Fibroblast of the conjunctiva (primary cell): ENCODE data around the gene ATP8A2.

ENCODE experiments used
- DNase-seq: peaks from one replicate; pipeline ENCODE4 v3.0.0-alpha.2; 2010; ENCODE audit warnings: low read depth

ATP8A2 gene

DNA sequence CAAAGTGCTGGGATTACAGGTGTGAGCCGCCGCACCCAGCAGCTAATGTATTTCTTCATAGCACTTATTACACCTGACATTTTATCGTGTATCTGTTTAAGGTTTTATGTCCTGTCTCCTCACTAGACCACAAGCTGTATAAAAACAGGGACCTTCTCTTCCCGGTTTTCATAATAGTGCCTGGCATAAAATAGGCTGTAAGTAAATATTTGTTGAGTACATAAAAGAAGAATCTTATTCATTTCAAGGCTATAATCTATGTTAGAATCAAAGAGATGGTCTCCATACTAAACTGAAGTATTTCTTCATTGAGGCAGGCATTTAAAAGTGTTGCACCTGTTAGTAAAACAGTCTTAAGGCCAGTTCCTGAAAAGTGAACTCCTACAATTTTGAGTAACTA is 486.1 kb downstream of the ATP8A2 start:
- no peak for DNase-seq

DNA sequence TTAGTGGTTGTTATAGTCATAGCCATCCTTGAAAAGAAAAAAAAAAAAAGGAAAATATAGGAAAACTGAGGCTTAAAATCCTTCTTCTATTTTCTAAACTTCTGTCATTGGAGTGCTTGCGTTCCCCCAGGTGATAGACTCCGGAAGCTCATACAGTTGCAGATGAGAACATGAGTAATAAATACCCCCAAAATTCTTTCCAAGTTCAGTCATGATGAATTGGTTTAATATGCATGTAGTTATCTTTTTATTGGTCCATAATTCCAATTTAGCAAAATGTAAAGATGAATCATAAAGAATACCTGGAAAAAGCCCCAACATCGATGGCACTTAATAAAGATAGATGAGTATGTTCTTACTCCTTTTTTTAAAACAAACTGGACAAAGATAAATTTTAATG is 487.8 kb downstream of the ATP8A2 start:
- no peak for DNase-seq

DNA sequence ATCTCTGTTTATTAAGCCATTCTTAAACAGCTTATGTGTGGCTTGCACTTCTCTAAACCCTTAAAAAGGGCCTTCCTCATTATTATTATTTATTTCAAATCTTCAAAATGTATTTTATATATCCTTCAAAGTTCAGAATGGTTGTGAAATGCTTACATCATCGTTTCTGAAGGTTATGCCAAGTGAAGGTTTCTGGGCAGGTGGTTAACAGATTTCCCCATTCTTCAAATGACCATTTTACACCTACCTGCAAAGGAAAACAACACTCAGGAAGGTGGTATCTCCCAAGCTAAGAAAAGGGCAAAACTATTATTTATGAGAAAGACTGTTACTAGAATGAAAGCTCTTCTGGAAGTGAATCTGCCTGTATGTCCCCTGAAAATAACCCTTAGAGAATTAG is 488.5 kb downstream of the ATP8A2 start:
- DNase-seq, result no peak

DNA sequence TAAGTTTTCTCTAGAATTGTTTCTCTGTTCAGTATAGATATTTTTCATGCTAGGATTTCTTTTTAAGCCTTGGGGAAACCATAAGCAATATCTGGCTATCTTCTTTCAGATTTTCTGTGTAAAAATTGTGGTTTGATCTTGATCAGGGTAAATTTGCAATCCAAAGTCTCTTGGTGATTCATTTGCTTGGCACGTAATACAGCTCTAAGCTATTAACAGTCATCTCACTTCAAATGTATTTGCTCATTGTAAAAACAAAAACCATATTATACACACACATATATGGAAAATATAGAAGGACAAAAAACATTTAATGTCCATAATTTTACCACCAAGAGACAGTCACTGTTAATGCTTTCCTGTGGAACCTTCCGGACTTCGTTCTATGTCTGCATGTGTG is 489.1 kb downstream of the ATP8A2 start:
- peak; percentile 5 for DNase-seq

DNA sequence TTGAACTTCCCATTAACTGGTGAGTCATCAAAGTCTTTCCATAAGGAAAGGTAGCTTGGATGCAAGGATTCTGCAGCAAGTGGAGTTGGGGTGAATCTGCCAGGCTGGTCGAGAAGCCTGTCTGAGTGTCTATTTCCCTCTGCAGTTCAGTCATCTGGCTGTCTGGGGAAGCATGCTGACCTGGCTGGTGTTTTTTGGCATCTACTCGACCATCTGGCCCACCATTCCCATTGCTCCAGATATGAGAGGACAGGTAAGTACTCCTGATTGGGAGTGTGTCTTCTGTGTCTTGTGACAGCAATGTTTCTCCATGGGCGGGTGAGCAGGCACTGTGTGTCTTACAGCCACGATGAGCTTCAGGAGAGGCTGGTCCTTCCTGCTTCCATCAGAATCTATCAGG is 490.4 kb downstream of the ATP8A2 start:
- DNase-seq, result no peak

DNA sequence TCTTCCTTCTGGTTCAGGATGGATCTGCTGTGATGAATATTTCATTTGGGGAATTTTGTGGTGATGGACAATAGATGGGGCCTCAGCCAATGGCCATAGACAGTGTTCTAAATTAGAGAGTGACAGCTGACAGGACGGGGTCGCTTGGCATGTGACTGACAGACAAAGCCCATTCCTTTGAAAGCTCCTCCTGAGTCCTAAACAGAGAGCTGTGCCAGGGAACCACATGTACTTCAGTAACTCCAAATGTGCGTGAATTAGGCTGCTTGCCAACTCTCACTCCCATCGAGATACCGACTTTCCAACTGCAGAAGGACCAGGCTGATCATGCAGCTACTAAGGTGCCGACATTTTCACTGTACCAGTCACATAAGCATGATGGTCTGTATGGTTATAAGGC is 492.3 kb downstream of the ATP8A2 start:
- DNase-seq, result no peak

DNA sequence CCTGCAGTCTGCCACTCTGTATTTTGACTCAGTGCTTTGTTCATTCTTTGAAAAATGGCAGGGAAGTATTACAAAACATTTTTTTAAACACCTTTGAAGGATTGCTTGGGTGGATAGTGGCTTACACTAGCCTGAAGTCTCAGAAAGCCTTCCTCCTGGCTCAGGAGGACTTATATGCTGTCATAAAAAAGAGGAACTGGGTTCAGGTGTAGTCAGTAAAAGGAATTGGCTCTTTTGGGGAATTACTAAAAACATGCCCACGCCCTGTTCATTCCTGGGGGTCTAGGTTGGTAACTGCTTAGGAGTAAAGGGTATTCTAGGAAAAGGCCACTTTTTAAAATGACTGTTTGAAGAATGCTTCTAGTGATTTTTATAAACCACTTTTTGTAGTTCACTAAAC is 493.2 kb downstream of the ATP8A2 start:
- no peak for DNase-seq

DNA sequence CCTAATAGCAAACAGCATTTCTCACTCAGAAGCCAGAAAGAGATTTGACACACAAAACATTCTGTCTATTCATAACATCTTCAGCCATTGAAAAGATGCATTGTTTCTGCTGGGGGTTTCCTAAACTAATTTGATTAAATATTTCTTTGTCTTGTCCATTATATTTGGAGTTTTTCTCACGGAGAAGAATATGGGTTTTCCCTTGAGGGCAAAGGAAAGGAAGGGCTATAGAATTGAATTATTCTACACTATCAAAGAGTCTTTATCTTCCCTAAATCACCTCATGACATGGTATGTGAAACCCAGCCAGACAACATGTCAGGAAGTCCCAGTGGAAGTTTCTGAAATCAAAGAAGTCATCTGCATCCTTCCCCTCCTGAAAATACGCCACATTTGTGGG is 493.6 kb downstream of the ATP8A2 start:
- DNase-seq, result no peak

DNA sequence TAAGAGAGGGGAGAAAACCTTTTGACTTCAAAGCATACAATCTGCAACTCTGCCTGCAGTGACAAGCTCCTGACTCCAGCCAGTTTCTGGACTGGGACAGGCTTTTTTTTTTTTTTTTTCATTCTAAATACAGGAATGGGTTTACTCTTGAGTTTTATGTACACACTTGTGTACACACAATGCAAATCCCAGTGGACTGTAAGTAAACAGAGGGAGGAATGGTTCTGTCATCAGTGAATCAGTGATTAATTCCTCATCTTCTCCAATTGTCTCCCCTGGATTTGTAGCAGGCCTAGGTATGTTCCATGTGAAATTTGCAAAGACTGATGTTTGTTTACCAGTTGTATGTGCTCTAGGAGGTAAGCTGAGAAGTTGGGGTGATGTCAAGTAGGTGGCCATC is 495.3 kb downstream of the ATP8A2 start:
- no peak for DNase-seq

DNA sequence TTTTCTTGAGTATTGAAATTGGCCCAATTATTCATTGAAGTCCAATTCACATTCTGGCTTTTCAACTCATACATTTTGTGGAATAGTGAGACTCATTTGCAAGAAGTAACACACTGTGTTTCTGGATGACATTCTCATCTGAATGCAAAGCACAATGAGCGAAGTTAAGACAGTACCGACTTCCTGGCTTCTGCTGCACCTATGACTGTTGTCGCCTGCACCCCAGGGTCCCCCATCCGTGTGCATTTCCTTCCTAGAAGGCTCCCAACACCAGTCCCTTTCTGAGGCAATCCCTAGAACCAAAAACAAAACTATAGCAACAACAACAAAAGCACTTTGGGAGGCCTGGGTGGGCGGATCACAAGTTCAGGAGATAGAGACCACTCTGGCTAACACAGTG is 496.7 kb downstream of the ATP8A2 start:
- no peak for DNase-seq

DNA sequence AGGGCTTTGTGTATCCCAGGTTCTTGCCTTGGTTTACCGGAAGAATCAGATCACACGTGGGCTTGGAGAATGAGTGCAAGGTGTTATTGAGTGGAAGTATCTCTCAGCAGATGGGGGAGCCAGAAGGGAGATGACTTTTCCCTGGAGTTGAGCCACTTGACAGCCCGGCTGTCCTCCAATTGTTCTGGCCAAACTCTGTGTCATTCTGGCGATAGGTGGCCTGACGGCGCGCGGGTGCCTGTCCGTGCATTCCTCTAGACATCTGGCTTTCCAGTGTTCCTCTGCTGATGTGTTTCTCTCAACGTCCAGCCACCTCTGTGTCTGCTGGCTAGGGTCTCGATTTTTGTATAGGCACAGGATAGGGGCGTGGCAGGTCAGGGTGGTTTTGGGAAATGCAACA is 498.2 kb downstream of the ATP8A2 start:
- no peak for DNase-seq

DNA sequence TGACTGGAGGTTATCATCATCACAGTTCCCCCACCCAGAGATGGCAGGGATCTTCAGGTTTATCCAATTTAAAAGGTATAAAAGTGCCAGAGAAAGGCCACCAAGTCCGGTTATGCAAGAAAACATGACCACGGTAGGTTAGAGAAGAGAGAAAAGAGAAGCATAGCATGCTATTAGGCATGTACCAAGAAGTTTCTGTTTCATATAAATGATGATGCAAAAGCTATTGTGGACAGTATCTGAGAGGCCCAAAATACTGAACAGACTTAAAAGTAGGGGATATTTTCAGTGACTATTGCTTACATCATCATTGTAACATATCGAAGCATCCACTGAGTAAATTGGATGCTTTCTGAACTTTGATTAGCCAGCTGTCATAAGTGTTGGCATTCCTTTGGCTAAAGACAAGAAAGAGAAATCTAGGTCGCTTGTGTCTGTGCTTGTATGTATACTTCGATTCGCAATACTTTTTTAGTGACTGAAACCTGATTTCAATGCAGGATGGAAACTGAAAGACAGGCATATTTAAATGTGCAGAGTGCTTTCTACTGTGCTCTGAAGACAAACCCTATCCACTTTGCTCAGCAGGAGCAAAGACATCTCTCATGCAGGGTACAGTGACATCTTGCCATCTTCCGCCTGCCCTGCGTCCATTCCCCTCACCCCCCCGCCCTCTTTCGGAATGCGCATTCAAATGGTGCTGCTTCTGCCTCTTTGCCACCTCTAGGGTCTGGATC is 499.8 kb downstream of the ATP8A2 start:
- DNase-seq, result no peak

DNA sequence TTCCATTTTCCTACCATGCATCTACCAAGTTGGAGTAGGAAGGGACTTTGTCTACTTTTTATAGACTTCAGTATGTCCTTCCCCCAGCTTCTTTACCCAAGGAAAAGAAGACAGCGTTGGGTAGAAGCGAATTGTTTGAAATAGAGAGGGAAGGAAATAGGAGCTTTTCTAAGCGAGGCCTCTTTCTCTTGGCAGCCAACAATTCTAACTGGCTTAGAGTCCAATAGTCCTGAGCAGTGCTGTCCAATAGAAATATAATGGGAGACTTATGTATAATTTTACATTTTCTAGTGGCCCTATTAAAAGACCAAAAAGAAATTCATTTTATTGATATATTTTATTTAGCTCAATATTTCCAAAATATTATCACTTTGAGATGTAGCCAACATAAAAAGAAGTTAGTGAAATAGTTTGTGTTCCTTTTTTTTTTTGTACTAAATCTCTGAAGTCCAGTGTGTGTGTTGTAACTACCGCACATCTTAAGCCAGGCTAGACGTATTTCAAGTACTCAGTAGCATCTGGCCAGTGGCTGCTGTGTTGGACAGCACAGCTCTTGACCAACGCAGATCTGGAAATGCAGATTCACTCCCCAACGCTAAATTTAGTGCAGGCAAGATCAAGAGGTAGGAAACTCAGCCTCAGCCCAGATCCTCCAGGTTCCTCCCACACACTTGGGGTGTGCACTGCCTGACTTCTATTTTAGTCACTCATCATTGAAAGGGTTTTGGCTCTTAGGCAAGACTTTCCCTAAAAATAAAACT is 500.9 kb downstream of the ATP8A2 start:
- no peak for DNase-seq

DNA sequence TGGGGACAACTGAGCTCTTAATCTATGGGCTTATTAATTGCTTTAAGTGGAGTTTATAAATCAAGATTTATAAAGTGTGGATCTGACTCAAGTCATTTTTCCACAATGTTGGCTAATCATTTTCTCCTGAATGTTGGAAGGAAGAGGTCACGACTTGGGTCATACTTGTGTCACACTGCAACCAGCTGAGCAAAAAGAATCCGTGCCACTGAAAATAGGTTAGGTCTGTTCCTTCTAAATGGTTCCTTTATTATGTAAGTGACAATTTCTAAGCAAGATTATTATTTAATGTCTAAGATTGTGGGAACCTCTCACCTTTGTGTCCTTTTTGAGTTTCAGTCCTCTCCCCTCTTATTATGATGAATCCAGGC is 501.5 kb downstream of the ATP8A2 start:
- no peak for DNase-seq

DNA sequence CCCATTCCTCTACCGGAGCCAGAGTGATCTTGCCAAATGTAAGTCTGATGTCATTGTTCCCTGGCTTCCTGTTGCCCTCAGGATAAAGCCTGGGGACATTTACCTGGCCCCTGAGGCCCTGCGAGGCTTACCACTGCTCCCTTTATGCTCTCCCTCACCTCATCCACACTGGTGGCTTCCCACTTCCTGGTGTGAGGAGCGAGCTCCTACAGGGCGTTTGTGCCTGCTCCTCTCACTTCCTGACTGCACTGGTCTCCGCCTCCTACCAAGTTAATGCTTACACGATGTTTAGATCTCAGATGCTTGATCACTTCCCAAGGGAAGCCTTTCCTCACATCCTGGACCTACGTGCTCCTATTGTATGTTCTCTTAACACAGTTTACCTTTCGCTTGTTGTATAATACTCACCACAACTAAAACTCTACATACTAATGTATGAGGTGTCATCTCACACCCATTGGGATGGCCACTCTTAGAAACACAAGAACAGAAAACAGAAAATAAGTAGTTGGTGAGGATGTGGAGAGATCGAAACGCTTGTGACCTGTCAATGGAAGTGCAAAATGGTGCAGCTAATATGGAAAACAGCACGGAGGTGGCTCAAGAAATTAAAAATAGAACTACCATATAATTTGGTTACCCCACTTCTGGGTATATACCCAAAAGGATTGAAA is 502.4 kb downstream of the ATP8A2 start:
- DNase-seq, result no peak

DNA sequence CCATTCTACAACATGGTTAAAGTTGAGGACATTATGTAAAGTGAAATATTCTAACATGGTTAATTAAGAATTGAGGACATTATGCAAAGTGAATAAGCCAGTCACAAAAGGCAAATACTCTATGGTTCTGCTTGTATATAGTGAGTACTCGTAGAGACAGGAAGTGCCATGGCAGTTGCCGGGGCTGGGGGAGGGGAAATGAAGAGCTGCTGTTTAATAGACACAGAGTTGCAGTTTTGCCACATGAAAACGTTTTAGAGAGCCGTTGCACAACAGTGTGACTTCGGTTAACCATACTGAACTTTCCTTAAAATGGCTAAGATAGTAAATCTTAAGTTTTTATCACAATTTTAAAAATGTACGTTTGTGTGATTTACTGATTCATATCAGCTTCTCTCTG is 503.1 kb downstream of the ATP8A2 start:
- DNase-seq, result no peak

DNA sequence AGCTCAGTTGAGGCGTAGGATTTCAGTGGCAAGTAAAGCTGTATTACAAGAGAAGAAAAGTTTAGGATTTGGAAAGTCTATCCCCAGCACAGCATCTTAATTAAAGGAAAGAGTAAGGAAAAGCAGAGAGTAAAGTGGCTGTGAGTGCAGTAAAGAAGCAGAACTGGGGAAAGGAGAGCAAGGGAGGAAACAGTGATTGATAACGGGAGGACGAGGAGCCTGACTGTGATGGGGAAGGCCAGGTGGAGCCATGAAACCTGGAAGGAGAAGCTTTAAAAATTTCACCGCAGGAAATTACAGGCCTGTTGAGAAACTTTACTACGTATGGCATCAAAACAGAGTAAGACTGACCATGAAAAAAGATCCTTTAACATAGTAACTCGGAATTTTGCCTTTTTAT is 504.5 kb downstream of the ATP8A2 start:
- DNase-seq, result no peak

DNA sequence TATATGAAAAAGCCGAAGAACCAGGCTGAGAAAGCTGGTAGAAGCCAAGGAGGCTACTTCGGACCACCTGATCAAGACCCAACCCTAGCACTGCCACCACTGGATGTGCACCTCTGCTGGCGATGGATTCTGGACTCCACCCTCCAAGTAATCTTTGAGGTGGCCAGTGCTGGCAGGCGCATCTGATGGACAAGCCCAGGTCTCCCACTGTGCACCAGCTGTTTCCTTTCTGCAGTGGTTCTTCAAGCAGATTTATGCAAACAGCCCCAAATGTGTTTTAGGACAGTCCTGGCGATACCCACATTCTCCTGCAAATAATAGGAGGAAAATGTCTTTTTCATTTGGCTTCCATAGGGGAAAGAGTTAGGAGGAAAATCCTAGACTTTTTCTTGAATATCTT is 507.7 kb downstream of the ATP8A2 start:
- no peak for DNase-seq

DNA sequence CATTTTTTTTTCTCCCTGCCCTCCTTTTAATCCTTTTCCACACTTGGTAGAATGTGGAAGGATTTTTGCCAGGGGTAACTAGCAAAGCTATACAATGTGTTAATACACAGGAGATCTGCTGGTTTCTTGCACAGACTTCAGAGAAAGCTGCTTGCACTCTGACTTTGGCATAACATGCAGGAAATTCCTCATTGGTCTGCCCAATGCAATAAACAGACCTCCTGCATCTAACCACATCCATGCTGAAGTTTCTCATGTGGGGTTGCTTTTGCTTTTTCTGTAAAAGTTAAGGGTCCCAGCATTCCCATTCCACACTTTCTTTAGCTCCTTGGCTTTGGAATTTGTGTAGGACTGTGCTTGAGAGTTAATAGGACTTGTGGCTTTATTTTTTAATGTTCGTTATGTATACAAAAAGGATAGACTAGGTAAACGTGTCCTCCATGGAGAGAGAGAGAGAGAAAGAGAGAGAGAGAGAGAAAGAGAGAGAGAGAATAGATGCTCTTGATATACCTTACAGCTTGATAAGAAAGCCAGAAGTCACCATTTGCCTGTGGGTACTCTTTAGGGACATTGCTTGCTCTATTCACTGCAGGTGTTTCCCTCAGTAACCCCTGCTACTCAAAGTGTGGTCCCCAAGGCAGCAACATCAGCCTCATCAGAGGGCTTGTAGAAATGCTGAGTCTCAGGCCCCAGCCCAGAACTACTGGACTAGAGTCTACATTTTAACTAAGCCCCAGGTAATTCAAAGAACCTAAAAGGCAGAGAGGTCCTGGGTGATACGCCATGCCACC is 509.6 kb downstream of the ATP8A2 start:
- no peak for DNase-seq

DNA sequence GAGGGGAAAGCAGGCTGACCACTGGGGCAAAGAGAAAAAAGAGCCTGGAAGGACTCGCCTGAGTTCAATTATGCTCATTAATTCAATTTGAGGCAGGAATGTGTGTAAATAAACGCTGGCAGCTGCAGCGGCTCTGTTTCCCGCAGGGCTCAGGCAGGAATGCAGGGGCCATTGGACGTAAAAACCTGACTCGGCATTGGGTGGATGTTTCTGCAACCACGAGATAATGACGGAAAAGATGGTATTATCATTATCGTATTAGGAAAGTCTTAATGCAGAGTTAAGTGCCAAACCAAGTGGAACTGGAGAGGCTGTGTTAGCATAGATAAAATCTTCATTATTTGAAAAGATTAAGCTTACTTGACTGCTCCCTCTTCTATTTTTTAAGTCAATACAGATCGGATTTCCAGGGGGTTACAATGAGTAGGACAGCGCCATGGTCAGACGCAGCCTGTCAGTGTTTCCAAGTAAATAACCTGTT is 510.2 kb downstream of the ATP8A2 start:
- DNase-seq, result peak; percentile 34

DNA sequence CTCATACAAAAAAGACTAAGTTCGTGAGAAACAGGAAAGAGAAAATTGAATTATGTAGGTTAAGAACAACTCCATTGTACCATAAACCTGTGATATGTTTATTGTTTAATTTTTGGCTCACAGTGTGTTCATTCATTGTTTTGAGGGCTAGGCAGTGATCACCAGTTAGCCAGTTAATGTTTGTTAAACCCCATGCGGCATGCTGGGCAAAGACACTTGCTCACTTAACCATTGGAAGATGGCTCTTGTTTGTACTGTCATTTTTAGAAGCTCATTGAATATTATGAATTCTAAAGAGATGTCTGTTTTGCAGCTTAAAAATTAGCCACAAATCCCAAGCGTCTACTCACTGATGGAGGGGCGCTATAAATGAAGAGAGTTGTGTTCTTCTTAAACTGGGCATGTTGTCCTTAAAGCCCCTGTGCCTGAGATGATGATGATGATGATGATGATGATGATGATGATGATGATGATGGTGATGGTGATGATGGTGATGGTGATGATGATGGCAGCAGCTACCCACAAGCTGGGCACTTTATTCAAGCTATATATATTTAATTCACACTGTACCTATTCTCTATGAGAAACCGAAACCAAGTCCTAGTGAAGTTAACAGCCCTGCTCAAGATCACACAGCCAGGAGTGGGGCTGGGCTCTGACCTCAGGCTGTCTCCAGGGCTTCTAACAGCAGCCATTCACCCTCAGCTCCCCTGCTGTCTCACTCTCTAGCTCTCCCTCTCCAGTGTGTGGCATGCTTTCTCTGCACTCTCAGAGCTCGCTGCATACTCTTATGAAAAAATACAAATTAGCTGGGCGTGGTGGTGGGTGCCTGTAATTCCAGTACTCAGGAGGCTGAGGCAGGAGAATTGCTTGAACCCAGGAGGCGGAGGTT is 510.9 kb downstream of the ATP8A2 start:
- no peak for DNase-seq
